ENCODE results near the gene FRZB.

GRCh38 chr2:182834293-182834692, 32.1 kb downstream of the FRZB start:
- TF ChIP-seq, protein P1, sequence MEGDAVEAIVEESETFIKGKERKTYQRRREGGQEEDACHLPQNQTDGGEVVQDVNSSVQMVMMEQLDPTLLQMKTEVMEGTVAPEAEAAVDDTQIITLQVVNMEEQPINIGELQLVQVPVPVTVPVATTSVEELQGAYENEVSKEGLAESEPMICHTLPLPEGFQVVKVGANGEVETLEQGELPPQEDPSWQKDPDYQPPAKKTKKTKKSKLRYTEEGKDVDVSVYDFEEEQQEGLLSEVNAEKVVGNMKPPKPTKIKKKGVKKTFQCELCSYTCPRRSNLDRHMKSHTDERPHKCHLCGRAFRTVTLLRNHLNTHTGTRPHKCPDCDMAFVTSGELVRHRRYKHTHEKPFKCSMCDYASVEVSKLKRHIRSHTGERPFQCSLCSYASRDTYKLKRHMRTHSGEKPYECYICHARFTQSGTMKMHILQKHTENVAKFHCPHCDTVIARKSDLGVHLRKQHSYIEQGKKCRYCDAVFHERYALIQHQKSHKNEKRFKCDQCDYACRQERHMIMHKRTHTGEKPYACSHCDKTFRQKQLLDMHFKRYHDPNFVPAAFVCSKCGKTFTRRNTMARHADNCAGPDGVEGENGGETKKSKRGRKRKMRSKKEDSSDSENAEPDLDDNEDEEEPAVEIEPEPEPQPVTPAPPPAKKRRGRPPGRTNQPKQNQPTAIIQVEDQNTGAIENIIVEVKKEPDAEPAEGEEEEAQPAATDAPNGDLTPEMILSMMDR (conservative IDR thresholded peaks at IDR 0.05; ENCODE audit: low read depth, low read length) = no peak
- no peak for TF ChIP-seq EZH2 (IDR thresholded peaks at IDR 0.05; ENCODE audit: borderline replicate concordance, low read depth, low read length, poor library complexity, severe bottlenecking)
